Erythroblast (primary cell): ENCODE measurements around the gene ARL4A.

Experiments used
- GATA1 ChIP-seq: IDR thresholded peaks from 2 replicates; pipeline ENCODE4 v1.6.1; 2011; ENCODE audit warnings: low read depth, mild to moderate bottlenecking, control low read depth, low read length, moderate library complexity
- POLR2A ChIP-seq: IDR thresholded peaks from 2 replicates; pipeline ENCODE4 v1.6.1; 2011; ENCODE audit warnings: mild to moderate bottlenecking, low read length

GRCh38 chr7:12722136-12722535, 34.7 kb downstream of the ARL4A start:
- TF ChIP-seq POLR2A (no peak), GATA1 (no peak)
